Hematopoietic multipotent progenitor cell treated with erythropoietin and hydrocortisone succinate and interleukin-3 and kit ligand, for 15 days (in vitro differentiated cells): ENCODE measurements around the gene ITGB5.

ENCODE experiments used
- DNase-seq: peaks from one replicate; pipeline ENCODE4 v3.0.0-alpha.2; 2015; ENCODE audit warnings: low spot score

The ITGB5 gene

GRCh38 chr3:124887177-124887931 is at the start of gene ITGB5:
TSS of gene ITGB5 (minus strand) at chr3:124887365. CDS start at chr3:124887000, 365 bp downstream.
- no peak for DNase-seq

- DNase-seq = no peak
Observed at GRCh38 chr3:124935794-124936542, 48.8 kb upstream of the ITGB5 start.

GRCh38 chr3:124935264-124935663 is 48.1 kb upstream of the ITGB5 start:
- no peak for DNase-seq

- DNase-seq = no peak
Observed at GRCh38 chr3:124934577-124934976, 47.4 kb upstream of the ITGB5 start, which contains the start of gene MUC13. TSS of gene MUC13 (minus strand) at chr3:124934751. CDS start at chr3:124934712, 39 bp downstream.

- DNase-seq = peak; percentile 49
Observed at GRCh38 chr3:124928333-124929202, 41.4 kb upstream of the ITGB5 start.

GRCh38 chr3:124927574-124928045 is 40.4 kb upstream of the ITGB5 start:
- no peak for DNase-seq

- DNase-seq = no peak
Observed at GRCh38 chr3:124926426-124927101, 39.4 kb upstream of the ITGB5 start.

- DNase-seq = no peak
Observed at GRCh38 chr3:124924741-124925140, 37.6 kb upstream of the ITGB5 start.

- DNase-seq = no peak
Observed at GRCh38 chr3:124923833-124924232, 36.7 kb upstream of the ITGB5 start.

GRCh38 chr3:124920718-124921117 is 33.6 kb upstream of the ITGB5 start:
- no peak for DNase-seq

GRCh38 chr3:124919756-124920155 is 32.6 kb upstream of the ITGB5 start:
- no peak for DNase-seq

- DNase-seq = no peak
Observed at GRCh38 chr3:124918524-124918923, 31.4 kb upstream of the ITGB5 start.

GRCh38 chr3:124916837-124917409 is 29.8 kb upstream of the ITGB5 start:
- no peak for DNase-seq

GRCh38 chr3:124915254-124915653 is 28.1 kb upstream of the ITGB5 start:
- DNase-seq = no peak

- DNase-seq = no peak
Observed at GRCh38 chr3:124907957-124908356, 20.8 kb upstream of the ITGB5 start.

- no peak for DNase-seq
Observed at GRCh38 chr3:124904835-124905492, 17.8 kb upstream of the ITGB5 start.

- DNase-seq = no peak
Observed at GRCh38 chr3:124903896-124904834, 17.0 kb upstream of the ITGB5 start.

GRCh38 chr3:124896824-124897526 is 9.8 kb upstream of the ITGB5 start:
- no peak for DNase-seq

GRCh38 chr3:124895756-124896155 is 8.6 kb upstream of the ITGB5 start:
- no peak for DNase-seq
